ENCODE data around the gene DLST.

GRCh38 chr14:74934476-74935359, 53.0 kb downstream of the DLST start:
- TF ChIP-seq ZNF785 (tag by site-specific recombination; IDR thresholded peaks at IDR 0.05) (no peak), CTCF (tag by site-specific recombination; IDR thresholded peaks at IDR 0.05) (no peak), ZNF18 (tag by site-specific recombination; IDR thresholded peaks at IDR 0.05) (no peak), WT1 (tag by site-specific recombination; IDR thresholded peaks at IDR 0.05) (no peak), YY1 (tag by site-specific recombination; IDR thresholded peaks at IDR 0.05) (no peak), ZBTB8A (tag by site-specific recombination; IDR thresholded peaks at IDR 0.05) (no peak), ZNF133 (tag by site-specific recombination; IDR thresholded peaks at IDR 0.05) (no peak), ZNF184 (tag by site-specific recombination; IDR thresholded peaks at IDR 0.05) (no peak), ZNF843 (tag by site-specific recombination; IDR thresholded peaks at IDR 0.05) (no peak), ZNF354C (tag by site-specific recombination; IDR thresholded peaks at IDR 0.05; ENCODE audit: borderline replicate concordance, low read depth) (no peak), REST (tag by site-specific recombination; IDR thresholded peaks at IDR 0.05) (no peak)
